Stimulated activated CD4-positive, alpha-beta T cell treated with anti-CD3 and anti-CD28 coated beads, Interleukin-15, amount 100 ng/mL, for 48 hours (primary cell): ENCODE results near the gene ZNF367.

Experiments used
- DNase-seq, 2 donors: peaks; one replicate each; pipeline ENCODE4 v3.0.0-alpha.2; 2020; ENCODE audit warnings: low read depth in 2 of 2

ZNF367 gene

DNA sequence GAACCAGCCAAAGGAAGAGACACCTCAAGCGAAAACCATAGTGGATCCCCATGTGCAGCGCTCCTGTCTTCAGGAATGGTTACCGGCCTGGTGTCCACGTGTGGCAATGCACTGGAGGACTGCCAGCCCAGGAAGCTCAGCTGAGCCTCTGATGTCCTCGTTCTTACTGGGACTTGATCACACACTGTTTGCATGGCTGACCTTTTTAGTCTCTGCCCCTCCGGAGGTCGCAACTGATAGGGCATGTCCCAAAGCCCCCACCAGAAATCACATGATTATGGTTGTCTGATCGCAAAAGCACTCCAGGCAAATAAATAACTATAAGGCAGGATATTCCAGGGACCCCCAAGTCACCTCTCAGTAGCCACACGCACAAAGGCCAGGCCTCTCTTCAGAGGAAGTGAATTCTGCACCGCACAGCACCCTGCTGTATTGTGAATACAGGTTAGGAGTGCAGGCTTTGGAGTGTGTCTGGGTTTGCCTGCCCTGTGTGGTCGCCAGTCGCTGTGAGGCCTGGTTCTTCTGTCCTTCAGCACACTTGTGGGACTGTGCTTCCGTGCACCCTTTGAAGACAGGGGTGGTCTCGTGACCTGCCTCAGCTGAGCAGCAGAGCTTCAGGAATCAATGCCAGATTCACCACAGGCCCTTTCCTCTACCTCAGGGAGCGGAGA lies 18.4 kb upstream of the ZNF367 start:
- DNase-seq: no peak

DNA sequence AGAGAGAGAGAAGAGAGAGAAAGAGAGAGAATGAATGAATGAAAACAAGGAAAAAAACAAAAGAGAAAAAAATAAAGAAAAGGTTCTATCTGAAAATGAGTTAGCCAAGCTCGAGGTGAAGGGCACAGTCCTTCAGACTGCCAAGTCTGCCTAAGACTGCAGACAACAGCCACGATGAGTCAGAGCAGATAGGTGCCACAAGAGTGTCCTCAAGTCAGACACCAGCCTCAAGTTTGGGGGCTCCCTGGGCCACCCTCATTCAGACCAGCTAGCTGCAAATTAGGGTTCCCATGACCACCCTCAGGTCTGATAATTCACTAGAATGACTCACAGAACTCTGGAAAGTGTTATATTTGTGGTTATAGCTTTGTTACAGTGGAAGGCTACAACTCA lies 17.9 kb upstream of the ZNF367 start:
- no peak for DNase-seq

DNA sequence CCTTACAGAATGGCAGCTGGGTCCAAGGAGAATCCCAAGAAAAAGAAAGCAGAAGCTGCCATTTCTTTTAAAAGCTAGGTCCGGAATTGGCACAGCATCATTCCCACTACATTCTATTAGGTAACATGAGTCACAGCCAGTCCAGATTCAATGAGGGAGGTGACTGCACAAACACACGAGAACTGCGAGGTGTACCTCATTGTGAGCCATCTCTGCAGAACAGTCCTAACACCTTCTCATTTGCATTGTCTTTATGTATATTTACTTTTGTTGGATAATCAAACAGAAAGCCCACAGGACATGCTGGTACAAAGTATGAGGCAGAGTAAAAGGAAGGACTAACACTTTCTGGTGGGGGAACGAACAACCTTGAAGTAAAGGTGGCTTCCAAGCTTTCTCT lies 17.2 kb upstream of the ZNF367 start:
- no peak for DNase-seq

DNA sequence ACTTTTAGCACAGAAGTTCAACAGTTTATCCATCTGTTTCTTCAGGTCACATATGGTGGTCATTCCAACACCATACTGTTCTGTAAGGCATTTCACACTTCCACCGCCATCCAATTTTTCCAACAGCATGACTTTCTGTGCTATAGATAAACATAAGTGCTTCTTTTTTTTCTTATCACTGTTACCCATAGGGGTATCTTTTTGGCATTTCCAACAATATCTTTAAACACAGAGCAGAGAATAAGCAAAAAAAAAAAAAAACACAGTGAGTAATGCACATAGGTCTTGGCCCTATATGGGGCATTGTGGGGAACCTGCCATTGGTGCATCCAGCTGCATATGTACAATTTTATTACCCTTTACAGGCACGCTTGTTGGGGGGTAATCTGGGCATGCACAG lies 12.2 kb upstream of the ZNF367 start:
- no peak for DNase-seq

DNA sequence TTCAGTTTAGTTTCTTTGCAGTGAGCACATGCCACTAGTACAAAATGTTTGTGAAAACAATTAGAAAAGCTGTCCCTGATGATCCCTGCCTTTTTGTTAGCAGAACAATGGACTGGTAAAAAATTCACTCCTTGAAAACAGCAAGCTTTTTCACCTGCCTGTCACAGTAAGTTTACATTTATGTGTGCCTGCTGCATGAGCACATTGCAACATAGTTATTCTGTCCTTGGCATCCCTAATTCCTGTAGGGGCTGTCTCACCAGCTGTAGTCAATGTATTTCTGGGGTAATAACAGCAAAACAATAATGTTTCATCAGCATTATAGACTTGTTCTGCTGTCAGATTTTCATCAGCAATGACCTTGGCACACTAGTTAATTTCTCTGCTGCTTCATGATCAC lies 11.6 kb upstream of the ZNF367 start:
- no peak for DNase-seq

DNA sequence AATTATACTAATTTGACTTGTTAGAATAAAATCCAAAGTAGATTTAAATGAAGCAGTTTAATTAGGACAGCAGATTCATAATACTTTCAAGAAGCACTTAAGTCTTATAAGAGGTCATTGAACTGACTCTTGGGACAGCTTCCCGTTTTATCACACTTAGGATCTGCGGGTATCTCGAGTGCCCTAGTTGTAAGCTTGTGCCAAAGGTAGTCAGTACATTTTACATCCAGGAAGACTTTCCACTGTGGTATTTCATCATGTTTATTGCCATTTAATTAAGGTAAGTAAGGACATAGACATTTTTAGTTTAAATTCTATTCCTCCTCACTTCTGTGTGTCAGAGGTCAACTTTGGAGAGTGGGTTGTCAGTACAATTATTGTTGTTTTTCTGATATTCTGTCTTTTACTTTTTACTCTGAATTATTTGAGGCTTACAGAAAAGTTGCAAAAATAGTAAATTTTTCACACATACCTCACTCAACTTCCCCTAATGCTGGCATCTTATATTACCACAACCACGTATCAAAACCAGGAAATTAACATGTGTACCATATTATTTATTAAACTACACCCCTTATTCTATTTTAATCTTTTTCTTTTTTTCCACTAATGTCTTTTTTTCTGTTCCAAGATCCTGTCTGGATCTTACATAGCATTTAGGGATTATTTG lies 7.5 kb upstream of the ZNF367 start:
- no peak for DNase-seq

DNA sequence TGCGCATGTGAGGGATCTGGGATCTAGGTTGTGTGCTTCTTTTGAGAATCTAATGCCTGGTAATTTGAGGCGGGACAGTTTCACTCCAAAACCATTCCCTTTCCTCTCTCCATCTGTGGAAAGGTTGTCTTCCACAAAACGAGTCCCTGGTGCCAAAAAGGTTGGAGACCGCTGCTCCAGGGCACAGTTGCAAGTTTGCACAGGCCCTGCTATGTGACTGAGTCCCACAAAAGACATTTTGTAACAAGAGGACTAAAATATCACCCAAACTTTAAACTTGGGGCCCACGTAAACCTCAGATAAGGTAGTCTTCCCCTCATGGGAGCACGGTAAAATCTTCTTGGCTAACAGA lies 5.8 kb upstream of the ZNF367 start:
- no peak for DNase-seq

DNA sequence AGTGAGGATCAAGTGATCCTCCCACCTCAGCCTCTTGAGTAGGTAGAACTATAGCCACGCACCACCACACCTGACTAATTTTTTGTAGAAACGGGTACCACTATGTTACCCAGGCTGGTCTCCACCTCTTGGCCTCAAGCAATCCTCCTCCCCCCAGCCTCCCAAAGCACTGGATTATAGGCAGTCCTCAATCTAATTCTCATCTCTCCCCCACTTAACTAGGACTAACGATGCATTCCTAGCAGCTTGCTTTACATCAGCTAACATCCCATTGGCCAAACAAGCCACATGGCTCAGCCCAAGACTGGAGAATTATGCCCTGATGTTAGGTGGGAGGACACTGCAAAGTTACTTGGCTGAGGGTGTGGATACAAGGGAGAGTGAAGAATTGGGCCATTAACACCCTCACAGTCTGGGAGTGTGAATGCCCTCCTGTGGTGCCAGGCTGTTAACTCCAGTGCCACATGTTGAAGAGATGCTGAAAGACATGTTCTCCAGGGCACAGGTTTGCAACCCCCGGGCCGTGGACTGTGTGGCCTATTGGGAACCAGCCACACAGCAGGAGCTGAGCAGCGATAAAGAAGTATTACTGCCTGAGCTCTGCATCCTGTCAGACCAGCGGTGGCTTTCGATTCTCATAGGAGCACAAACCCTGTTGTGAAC lies 5.3 kb upstream of the ZNF367 start:
- DNase-seq: no peak

DNA sequence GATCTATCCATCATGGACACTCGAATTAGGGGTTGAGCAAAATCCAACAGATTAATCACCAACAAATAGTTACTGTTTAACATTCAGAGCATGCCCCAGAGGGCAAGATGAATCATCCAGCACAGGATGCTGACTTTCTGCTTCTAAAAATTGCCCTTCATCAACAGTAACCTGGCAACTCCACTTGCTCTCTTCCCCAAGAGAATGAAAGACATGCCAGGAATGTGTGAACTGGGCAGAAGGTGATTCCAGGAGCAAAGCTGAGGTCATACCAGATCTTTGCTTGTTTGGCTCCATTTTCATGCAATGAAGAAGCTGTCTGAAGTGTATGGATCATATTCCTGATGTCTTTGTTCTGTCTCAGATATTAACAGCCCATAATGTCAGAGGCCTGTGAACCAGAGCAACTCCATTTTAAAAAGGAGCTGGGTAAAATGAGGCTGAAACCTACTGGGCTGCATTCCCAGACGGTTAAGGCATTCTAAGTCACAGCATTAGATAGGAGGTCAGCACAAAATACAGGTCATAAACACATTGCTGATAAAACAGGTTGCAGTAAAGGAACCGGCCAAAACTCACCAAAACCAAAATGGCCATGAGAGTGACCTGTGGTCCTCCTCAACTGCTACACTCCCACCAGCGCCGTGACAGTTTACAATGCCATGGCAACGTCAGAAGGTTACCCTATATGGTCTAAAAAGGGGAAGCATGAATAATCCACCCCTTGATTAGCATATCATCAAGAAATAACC lies 2.5 kb upstream of the ZNF367 start:
- no peak for DNase-seq

DNA sequence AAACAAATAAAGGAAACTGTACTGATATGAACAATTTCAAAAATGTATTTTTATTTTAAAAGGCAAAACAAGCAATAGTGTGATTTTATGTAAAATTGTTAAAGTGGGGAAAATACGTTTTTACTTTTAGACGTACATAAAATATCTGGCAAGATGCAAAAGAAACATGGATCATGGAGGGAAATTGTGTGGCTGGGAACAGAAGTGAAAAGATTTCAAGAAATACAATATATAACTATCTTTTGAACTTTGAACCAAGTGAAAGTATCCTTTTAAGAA lies 1.5 kb upstream of the ZNF367 start:
- no peak for DNase-seq

DNA sequence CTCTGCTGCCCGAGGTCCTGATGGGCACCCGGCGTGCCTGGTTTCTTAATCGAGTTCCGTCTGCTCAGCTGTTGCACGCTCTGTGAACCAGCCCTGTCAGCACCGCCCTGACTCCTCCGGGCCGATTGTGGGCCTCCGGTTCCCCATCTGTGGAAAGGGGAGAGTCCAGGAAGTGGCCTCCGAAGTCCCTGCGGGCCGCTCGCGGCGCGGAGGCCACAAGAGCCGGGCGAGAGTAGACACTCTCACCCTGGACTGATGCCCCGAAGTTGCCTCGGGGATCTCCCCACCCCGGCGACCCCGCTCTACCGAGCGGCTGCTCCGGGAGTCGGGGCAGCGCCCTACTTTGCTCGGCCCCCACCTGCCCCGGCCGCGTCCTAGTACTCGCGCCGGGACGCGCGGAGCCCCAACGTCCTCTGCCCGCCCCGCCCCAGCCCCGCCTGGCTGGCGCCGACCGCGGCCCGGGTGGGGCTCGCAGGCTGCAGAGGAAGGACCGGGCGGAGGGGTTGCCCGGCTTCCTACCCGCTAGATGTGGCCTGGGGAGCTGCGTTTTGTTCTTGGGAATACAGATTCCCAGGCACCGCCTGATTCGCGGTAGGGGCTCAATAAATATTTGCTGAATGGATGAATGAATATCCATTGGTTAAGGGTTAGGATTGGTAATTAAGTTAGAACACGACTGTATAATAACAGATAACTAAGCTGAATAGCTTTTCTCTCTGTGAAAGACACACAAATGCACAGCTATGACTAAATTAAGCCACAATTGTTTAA lies 935 bp upstream of the ZNF367 start:
- peak; percentile 24 to 52 for DNase-seq

DNA sequence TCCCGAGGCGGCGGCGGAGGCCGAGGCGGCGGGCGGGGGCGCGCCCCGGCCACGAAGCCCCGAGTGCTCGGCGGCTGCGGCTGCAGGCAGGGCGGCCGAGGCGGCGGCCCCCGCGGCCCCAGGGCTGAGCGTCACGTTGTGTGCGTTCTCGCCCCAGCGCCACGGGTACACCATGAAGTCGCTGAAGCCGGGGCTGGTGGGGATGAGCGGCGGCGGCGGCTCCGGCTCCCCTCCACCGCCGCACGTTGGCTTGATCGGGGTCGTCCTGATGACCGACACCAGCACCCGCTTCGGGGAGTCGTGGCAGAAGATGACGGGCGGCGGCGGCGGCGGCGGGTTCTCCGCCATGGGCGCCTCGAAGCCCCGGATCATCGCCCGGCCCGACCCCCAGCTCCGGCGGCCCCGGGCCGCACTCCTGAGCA lies 498 bp downstream of the ZNF367 start:
- DNase-seq: peak; percentile 7 to 15

DNA sequence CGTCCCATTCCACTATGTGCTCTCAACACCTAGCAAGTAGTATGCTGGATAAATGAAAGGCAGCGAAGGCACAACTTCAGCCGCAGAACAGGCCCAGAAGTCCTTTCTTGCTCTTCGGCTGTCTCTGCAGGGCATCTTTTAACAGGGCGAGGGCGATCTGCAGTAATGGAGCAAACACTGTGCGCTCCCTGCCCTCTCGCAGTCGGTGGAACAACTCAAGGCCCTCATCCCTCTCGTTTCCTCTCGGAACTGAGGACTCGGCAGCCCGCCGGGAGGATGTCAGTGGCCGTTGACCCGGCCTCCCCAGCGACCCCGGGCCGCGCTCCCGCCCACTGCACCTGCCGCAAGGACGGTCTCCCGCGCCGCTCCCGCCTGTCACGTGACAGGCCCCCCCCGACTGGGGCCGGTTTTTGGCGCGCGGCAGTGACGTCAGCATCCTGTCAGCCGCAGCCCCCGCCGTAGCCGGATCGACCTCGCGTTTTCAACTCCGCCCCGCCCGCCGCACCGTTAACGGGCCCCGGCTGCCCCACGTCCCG lies 1.1 kb downstream of the ZNF367 start:
- DNase-seq: peak; percentile 81 to 86

DNA sequence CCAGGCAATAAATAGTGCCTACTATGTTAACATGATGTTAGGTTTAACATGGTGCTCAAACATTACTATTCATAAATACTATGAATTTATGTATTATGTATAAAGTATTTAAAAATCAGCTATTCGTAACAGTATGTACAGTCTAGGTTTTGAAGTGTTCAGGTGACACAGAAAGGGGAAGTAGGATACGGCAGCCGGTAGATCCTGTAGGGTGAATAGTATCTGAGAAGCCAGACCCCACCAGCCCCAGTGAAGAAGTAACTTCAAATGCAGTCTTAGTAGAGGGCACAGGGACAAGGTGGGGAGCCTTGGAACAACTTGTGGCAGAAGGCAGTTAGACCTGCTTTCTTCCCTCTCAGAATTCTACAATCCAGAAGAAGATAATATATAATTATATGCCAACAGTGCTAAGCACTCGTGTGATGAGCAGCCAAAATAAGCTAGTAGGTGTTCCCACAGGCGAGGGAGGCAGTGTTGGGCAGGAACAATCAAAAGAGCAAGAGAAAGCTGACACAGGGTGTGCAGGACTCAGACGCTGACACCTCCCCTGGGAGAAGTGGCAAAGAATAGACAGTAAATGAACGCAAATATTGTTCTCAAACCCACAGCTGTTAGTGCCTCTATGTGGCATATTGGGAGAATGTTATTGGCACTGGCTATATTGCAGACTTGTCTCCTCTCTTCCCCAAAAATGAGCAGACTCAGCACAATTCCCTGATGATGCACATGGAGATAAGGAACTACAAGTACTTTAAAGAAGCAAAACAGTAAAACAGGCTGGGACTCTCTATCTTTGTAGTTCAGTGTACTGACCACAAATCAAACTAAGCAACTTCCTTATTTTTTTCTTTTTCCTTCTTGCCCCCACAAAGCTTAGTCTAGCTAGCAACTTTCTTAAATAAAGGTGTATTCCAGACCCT lies 4.6 kb downstream of the ZNF367 start:
- DNase-seq: no peak

DNA sequence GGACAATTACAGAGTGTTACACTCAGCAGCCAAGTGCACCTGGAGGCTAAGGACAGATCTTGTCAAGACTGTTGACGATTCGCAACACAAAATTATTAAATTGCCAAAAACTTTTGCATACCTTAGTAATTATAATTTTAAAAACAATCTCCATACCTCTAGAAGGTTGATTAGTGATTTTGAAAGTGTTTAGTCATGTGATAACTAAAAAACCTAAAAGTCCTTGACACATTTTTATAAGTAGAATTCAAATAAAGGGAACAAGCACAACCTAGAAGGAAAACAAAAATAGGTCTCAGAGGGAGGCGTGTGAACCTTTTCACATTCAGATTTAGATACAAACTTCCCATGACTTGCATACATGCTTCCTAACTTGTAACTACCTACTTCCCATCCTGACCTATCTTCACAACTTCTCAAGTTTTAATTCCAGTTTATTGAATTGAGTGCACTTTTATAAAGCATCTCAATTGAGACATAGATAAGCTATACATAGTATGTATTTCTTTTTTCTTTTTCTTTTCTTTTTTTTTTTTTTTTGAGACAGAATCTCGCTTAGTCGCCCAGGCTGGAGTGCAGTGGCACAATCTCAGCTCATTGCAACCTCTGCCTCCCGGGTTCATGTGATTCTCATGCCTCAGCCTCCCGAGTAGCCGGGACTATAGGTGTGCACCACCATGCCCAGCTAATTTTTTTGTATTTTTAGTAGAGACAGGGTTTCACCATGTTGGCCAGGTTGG lies 5.8 kb downstream of the ZNF367 start:
- DNase-seq: no peak

DNA sequence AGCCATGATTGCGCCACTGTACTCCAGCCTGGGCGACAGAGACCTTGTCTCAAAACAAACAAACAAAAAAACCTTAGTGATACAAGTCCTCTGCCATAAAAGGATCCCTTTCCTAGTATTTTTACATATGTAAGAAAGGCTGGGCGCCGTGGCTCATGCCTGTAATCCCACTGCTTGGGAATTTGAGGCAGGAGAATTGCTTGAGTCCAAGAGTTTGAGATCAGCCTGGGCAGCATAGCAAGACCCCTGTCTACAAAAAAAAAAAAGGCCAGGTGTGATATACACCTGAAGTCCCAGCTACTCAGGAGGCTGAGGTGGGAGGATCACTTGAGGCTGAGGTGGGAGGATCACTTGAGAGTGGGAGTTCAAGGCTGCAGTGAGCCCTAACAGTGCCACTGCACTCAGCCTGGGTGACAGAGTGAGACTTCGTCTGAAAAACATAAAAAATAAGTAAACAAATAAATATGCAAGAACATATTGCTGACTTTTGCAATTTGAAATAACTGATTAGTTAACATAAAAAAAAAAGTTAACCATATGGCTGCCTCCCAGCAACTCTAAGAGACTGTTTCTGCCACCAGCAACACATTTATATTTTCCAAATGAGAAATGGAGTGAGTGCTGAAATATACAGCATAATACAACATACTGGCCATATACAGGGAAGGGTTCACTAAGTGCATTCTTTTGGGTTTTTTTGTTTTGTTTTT lies 6.9 kb downstream of the ZNF367 start:
- DNase-seq: no peak

DNA sequence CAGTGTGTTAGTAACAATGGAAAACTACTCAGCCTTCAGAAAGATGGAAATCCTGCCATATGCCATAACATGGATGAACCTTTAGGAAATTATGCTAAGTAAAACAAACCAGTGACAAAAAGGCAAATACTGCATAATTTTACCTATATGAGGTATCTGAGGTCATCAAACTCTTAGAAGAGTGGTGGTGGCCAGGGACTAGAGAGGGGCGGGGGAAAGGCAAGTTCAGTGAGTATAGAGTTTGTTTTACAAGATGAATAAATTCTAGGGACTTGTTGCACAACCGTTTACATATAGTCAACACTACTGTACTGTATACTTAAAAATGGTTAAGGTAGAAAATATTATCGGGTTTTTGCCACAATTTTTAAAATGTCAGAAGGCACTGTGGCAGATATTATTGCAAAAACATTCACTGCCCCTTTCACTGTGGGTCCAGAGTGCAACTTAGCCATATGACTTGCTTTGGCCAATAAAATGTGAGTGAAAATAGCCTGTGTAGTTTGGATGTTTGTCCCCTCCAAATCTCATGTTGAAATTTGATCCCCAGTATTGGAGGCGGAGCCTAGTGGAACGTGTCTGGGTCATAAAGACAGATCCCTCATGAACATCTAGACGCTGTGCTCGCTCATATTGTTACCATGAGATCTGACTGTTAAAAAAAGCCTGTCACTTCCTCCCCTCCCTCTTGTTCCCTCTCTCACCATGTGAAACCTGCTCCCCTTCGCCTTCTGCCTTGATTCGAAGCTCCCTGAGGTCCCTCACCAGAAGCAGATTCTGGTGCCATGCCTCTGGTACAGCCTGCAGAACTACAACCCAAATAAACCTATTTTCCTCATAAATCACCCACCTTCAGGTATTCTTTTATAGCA lies 9.5 kb downstream of the ZNF367 start:
- DNase-seq: no peak

DNA sequence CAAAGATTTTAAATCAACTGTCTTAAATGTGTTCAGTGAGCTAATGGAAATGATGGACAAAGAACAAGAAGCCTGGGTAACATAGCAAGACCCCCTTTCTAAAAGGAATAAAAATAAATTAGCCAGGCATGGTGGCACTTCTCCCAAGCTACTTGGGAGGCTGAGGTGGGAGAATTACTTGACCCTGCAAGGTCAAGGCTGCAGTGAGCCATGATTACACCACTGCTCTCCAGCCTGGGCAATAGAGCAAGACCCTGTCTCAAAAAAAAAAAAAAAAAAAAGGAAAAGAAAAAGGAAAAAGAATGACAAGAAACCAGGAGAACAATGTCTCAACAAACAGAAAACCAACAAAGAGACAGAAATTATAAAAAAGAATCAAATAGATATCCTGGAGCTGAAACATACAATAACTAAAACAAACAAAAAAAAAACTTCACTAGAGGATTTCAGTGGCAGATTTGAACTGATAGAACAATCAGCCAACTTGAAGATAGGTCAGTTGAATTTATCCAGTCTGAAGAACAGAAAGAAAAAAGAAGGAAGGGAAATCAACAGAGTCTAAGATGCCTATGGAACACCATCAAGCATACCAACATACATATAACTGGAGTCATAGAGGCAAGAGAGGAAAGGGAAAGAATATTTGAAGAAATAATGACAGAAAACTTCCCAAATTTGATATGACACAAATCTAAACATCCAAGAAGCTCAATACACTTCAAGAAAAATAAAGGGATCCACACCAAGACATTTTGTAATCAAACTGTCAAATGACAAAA lies 17.8 kb downstream of the ZNF367 start:
- DNase-seq: no peak
